Activated CD4-positive, alpha-beta memory T cell treated with anti-CD3 and anti-CD28 coated beads, Interleukin-2, amount 10 ng/mL, durations not matched to agents 7 days and 5 days (primary cell): ENCODE results near the gene ILRUN. TPM values are rescaled to one million over a fixed set of nuclear protein-coding genes. Genes with fewer than 3 reads are reported as not detected.
"Not testable (repeated sequence)": the region's sequence is repeated elsewhere in the genome, so short reads cannot be mapped to it uniquely, and the experiment has no call there.

Source experiments
- CTCF ChIA-PET: fragments of 350-600 bp; sonication (Branson Sonifier 250); formaldehyde crosslinking; loops from one replicate; lab custom pipeline; 2021; ENCODE audit warnings: antibody characterized with exemption, inconsistent platforms; lab: Charles Lee
- POLR2A ChIA-PET: fragments of 350-600 bp; sonication (Branson Sonifier 250); formaldehyde crosslinking; loops from one replicate; lab custom pipeline; 2021; ENCODE audit warnings: antibody characterized with exemption; lab: Charles Lee
- DNase-seq: peaks from one replicate; pipeline ENCODE4 v3.0.0-alpha.2; 2020
- H3K27ac Mint-ChIP-seq: one replicate; pipeline ENCODE4 v1.8.0; 2021; ENCODE audit warnings: mild to moderate bottlenecking, mixed read lengths
- H3K27me3 Mint-ChIP-seq: one replicate; pipeline ENCODE4 v1.8.0; 2021; ENCODE audit warnings: mixed read lengths
- H3K36me3 Mint-ChIP-seq: one replicate; pipeline ENCODE4 v1.8.0; 2021; ENCODE audit warnings: low read depth, mixed read lengths
- H3K4me1 Mint-ChIP-seq: one replicate; pipeline ENCODE4 v1.8.0; 2021; ENCODE audit warnings: mixed read lengths
- H3K4me3 Mint-ChIP-seq: one replicate; pipeline ENCODE4 v1.8.0; 2021; ENCODE audit warnings: mild to moderate bottlenecking, mixed read lengths
- H3K9me3 Mint-ChIP-seq: one replicate; pipeline ENCODE4 v1.8.0; 2021; ENCODE audit warnings: mixed read lengths
- total RNA-seq, 2 experiments: library from RNA; stranded (reverse); gene quantifications; one replicate each; pipeline ENCODE4 v1.2.3, GENCODE V29; 2021

The ILRUN gene
- total RNA-seq, 2 experiments from 2014 or later = 85.3 to 86.6 TPM

GRCh38 chr6:34672657-34673043 lies 23.9 kb downstream of the ILRUN start:
- H3K27me3 Mint-ChIP-seq = no peaks in the 10 kb centered on the region
- POLR2A ChIA-PET = interaction anchor here (0.6 to 7.3 kb wide), 15 partner anchors 9 to 1356 kb away, joined by 3 to 191 read pairs (median 4); partner anchors contain the start of genes BLTP3A, ILRUN, RPS10 and SCUBE3
- DNase-seq = no peak
- peaks cover 12% of the 10 kb centered on the region for H3K36me3 Mint-ChIP-seq
- peak overlapping the region; percentile 98 for H3K27ac Mint-ChIP-seq
- no peaks in the 10 kb centered on the region for H3K9me3 Mint-ChIP-seq
- CTCF ChIA-PET = interaction anchor here (0.8 to 5.3 kb wide), 8 partner anchors 8 to 215 kb away, joined by 3 to 46 read pairs (median 6); partner anchors contain the start of genes ILRUN, SNRPC and TAF11
- H3K4me1 Mint-ChIP-seq = peaks cover 60% of the 10 kb centered on the region
- H3K4me3 Mint-ChIP-seq = peak overlapping the region; percentile 75

DNA sequence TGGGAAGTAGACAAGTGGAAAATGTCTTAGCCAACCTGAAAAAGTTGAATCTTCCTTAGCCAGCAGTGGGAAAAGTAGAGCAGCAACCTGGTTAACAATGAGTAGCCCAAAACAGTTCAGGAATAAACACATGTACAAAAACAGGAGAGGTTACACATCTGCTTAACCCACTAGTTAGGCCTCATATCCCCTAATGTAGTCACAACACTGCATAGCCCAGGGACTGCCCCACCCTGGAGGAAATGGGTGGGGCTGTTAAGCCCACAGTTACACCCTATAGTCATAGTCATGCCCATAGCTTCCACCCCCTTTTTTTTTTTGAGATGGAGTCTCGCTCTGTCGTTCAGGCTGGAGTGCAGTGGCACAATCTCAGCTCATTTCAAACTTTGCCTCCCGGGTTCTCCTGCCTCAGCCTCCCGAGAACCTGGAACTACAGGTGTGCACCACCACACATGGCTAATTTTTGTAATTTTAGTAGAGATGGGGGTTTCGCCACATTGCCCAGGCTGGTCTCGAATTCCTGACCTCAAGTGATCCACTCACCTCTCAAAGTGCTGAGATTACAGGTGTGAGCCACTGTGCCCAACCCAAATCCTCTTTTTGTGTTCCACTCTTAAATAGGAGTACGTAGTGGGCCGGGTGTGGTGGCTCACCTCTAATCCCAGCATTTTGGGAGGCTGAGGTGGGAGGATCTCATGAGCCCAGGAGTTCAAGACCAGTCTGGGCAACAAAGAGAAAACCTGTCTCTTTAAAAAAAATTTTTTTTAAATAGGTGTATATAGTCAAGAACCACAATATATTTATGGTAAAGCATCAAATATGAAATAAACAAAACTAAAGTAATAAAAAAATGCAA lies 24.5 kb downstream of the ILRUN start:
- H3K27me3 Mint-ChIP-seq = no peaks in the 10 kb centered on the region
- DNase-seq = peak; percentile 84
- peak overlapping the region; percentile 98 for H3K27ac Mint-ChIP-seq
- ChIA-PET POLR2A (interaction anchor here (0.6 to 7.3 kb wide), 13 partner anchors 8 to 309 kb away, joined by 3 to 191 read pairs (median 9); partner anchors contain the start of genes BLTP3A, ILRUN, SNRPC and TAF11), CTCF (interaction anchor here (0.8 to 5.3 kb wide), 8 partner anchors 8 to 216 kb away, joined by 3 to 46 read pairs (median 6); partner anchors contain the start of genes ILRUN, SNRPC and TAF11)
- H3K4me3 Mint-ChIP-seq = peak overlapping the region; percentile 75
- peaks cover 62% of the 10 kb centered on the region for H3K4me1 Mint-ChIP-seq
- H3K36me3 Mint-ChIP-seq = peaks cover 13% of the 10 kb centered on the region
- no peaks in the 10 kb centered on the region for H3K9me3 Mint-ChIP-seq

- CTCF ChIA-PET = interaction anchor here (1.3 to 5.3 kb wide), 5 partner anchors 15 to 217 kb away, joined by 3 to 46 read pairs (median 10); partner anchors contain the start of genes ILRUN, SNRPC and TAF11
- peak overlapping the region; percentile 98 for H3K27ac Mint-ChIP-seq
Observed at GRCh38 chr6:34671367-34671766, 25.2 kb downstream of the ILRUN start.

DNA sequence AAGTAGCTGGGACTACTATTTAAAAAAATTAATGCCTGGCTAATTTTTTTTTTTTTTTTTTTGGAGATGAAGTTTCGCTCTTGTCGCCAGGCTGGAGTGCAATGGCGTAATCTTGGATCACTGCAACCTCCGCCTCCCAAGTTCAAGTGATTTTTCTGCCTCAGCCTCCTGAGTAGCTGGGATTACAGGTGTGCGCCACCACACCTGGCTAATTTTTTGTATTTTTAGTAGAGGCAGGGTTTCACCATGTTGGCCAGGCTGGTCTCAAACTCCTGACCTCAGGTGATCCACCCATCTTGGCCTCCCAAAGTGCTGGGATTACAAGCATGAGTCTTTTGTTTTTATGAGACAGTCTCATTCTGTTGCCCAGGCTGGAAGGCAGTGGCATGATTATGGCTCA lies 27.8 kb downstream of the ILRUN start:
- Mint-ChIP-seq H3K36me3 (peaks cover 23% of the 10 kb centered on the region), H3K4me1 (peaks cover 68% of the 10 kb centered on the region)
- POLR2A ChIA-PET = interaction anchor here (7.3 kb wide), 1 partner anchor 13 kb away, joined by 191 read pairs; no protein-coding TSS in a partner anchor
- H3K9me3 Mint-ChIP-seq, H3K4me3 Mint-ChIP-seq, H3K27me3 Mint-ChIP-seq, H3K27ac Mint-ChIP-seq, CTCF ChIA-PET, DNase-seq: not testable (repeated sequence)

More at GRCh38 chr6:34671367-34671766, 25.2 kb downstream of the ILRUN start:
- POLR2A ChIA-PET = interaction anchor here (0.6 to 7.3 kb wide), 8 partner anchors 7 to 246 kb away, joined by 3 to 191 read pairs (median 15); partner anchors contain the start of genes ILRUN, SNRPC and TAF11
- DNase-seq = no peak
- Mint-ChIP-seq H3K4me1 (peaks cover 67% of the 10 kb centered on the region), H3K9me3 (no peaks in the 10 kb centered on the region), H3K4me3 (peak overlapping the region; percentile 75), H3K36me3 (peaks cover 13% of the 10 kb centered on the region), H3K27me3 (no peaks in the 10 kb centered on the region)

DNA sequence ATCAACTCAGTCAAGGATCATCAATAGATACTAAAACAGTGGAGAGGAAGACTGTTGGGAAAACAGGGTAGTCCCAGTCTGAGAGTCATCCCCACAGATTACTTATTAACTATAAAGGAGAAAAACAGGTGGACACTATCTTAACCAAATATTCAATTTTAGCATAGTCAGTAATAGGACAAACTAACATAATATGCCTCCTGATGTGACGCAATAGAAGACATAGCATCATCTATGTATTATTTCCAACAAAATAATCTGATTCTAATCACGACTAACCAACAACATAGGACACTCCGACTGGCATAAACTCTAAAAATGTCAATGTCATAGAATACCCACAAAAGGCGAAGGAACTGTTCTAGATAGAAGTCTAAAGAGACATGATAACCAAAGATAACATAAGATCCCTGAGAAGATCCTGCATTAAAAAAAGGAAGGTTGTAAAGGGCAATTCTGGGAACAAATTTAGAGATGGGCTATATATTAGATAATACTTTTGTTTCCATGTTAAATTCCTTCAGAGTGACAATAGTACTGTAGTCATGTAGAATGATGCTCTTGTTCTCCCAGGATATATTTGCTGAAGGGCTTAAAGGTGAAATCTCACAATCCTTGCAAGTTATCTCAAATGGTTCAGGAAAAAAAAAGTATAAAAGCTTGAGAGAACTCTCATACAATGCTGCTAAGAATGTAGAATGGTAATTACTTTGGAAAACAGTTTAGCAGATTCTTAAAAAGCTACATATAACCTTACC lies 28.9 kb downstream of the ILRUN start:
- no peak for DNase-seq
- Mint-ChIP-seq H3K9me3 (peaks cover 3% of the 10 kb centered on the region), H3K27me3 (no peaks in the 10 kb centered on the region), H3K4me3 (no peak overlapping the region), H3K36me3 (peaks cover 30% of the 10 kb centered on the region), H3K4me1 (peaks cover 66% of the 10 kb centered on the region), H3K27ac (no peak overlapping the region)
- POLR2A ChIA-PET = interaction anchor here (3.8 to 7.3 kb wide), 2 partner anchors 11 to 12 kb away, joined by 23 to 191 read pairs; no protein-coding TSS in a partner anchor
- CTCF ChIA-PET = no interaction called here

DNA sequence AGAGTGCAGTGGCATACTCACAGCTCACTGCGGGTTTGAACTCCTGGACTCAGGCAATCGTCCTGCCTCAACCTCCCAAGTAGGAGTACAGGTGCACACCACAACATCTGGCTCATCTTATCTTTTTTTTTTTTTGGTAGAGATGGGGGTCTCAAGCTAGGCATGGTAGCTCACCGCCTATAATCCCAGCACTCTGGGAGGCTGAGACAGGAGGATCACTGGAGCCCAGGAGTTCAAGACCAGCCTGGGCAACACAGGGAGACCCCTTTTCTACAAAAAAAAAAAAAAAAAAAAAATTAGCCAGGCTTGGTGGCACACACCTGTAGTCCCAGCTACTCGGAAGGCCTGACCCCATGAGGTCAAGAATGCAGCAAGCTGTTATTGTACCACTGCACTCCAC lies 31.5 kb downstream of the ILRUN start:
- no peak overlapping the region for H3K4me3 Mint-ChIP-seq
- ChIA-PET CTCF (interaction anchor here (0.7 kb wide), 1 partner anchor 17 kb away, joined by 4 read pairs; no protein-coding TSS in a partner anchor), POLR2A (interaction anchor here (0.8 to 3.8 kb wide), 8 partner anchors 8 to 223 kb away, joined by 3 to 42 read pairs (median 4); partner anchors contain the start of genes BLTP3A, ILRUN, SNRPC and TAF11)
- peak overlapping the region; percentile 91 for H3K27ac Mint-ChIP-seq
- H3K4me1 Mint-ChIP-seq = peaks cover 59% of the 10 kb centered on the region
- H3K9me3 Mint-ChIP-seq = peaks cover 3% of the 10 kb centered on the region
- peaks cover 40% of the 10 kb centered on the region for H3K36me3 Mint-ChIP-seq
- DNase-seq = no peak
- H3K27me3 Mint-ChIP-seq = no peaks in the 10 kb centered on the region

- ChIA-PET CTCF (interaction anchor here (0.7 to 1.1 kb wide), 2 partner anchors 8 to 16 kb away, joined by 4 to 5 read pairs; no protein-coding TSS in a partner anchor), POLR2A (interaction anchor here (0.8 to 3.8 kb wide), 8 partner anchors 8 to 223 kb away, joined by 3 to 42 read pairs (median 4); partner anchors contain the start of genes BLTP3A, ILRUN, SNRPC and TAF11)
- Mint-ChIP-seq H3K4me3 (peak overlapping the region; percentile 54), H3K4me1 (peaks cover 56% of the 10 kb centered on the region), H3K27me3 (no peaks in the 10 kb centered on the region), H3K36me3 (peaks cover 40% of the 10 kb centered on the region), H3K9me3 (peaks cover 3% of the 10 kb centered on the region), H3K27ac (peak overlapping the region; percentile 91)
- peak; percentile 19 for DNase-seq
Observed at GRCh38 chr6:34664256-34664971, 32.2 kb downstream of the ILRUN start.

DNA sequence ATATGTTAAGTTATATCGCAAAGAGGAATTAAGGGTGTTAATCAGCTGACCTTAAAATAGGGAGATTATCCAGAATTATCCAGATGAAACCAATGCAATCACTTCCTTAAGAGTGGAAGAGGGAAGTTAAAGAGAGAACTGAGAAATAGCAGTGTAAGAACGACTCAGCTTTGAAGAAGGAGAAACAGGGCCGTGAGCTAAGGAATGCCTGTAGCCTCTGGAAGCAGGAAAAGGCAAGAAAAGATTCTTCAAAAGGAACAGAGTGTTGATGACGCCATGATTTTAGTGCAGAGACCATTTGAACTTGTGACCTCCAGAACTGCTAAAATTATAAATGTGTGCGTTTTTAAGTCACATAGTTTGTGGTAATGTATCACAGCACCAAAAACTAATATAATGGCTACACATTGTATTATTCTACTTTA lies 32.7 kb downstream of the ILRUN start:
- POLR2A ChIA-PET = interaction anchor here (1.2 to 3.8 kb wide), 6 partner anchors 7 to 224 kb away, joined by 3 to 42 read pairs (median 5); partner anchors contain the start of genes ILRUN, SNRPC and TAF11
- CTCF ChIA-PET = interaction anchor here (1.1 kb wide), 1 partner anchor 9 kb away, joined by 5 read pairs; no protein-coding TSS in a partner anchor
- Mint-ChIP-seq H3K27me3 (no peaks in the 10 kb centered on the region), H3K36me3 (peaks cover 43% of the 10 kb centered on the region), H3K4me1 (peaks cover 62% of the 10 kb centered on the region), H3K4me3 (no peak overlapping the region), H3K27ac (peak overlapping the region; percentile 91), H3K9me3 (peaks cover 3% of the 10 kb centered on the region)
- DNase-seq = no peak

- ChIA-PET CTCF (no interaction called here), POLR2A (interaction anchor here (1.4 to 3.6 kb wide), 2 partner anchors 10 to 34 kb away, joined by 4 to 42 read pairs; partner anchors contain the start of gene ILRUN)
- H3K36me3 Mint-ChIP-seq = peaks cover 44% of the 10 kb centered on the region
- no peak for DNase-seq
- no peaks in the 10 kb centered on the region for H3K27me3 Mint-ChIP-seq
- peaks cover 3% of the 10 kb centered on the region for H3K9me3 Mint-ChIP-seq
- peaks cover 65% of the 10 kb centered on the region for H3K4me1 Mint-ChIP-seq
- H3K27ac Mint-ChIP-seq = peak overlapping the region; percentile 91
- no peak overlapping the region for H3K4me3 Mint-ChIP-seq
Observed at GRCh38 chr6:34663371-34663770, 33.2 kb downstream of the ILRUN start.

- DNase-seq = no peak
- no peak overlapping the region for H3K27ac Mint-ChIP-seq
- CTCF ChIA-PET = no interaction called here
- peaks cover 36% of the 10 kb centered on the region for H3K36me3 Mint-ChIP-seq
- H3K27me3 Mint-ChIP-seq = no peaks in the 10 kb centered on the region
- H3K9me3 Mint-ChIP-seq = peaks cover 3% of the 10 kb centered on the region
- H3K4me3 Mint-ChIP-seq = no peak overlapping the region
- POLR2A ChIA-PET = interaction anchor here (1.3 kb wide), 1 partner anchor 12 kb away, joined by 4 read pairs; no protein-coding TSS in a partner anchor
- peaks cover 71% of the 10 kb centered on the region for H3K4me1 Mint-ChIP-seq
Observed at GRCh38 chr6:34661357-34661756, 35.2 kb downstream of the ILRUN start.

GRCh38 chr6:34658605-34659265 lies 37.8 kb downstream of the ILRUN start:
- Mint-ChIP-seq H3K27ac (peak overlapping the region; percentile 49), H3K27me3 (no peaks in the 10 kb centered on the region)

More at GRCh38 chr6:34658605-34659265, 37.8 kb downstream of the ILRUN start:
- peaks cover 67% of the 10 kb centered on the region for H3K4me1 Mint-ChIP-seq
- H3K4me3 Mint-ChIP-seq = no peak overlapping the region
- ChIA-PET CTCF (interaction anchor here (5.8 kb wide), 1 partner anchor 15 kb away, joined by 46 read pairs; no protein-coding TSS in a partner anchor), POLR2A (interaction anchor here (6.8 kb wide), 1 partner anchor 13 kb away, joined by 191 read pairs; no protein-coding TSS in a partner anchor)
- peaks cover 37% of the 10 kb centered on the region for H3K36me3 Mint-ChIP-seq
- peaks cover 1% of the 10 kb centered on the region for H3K9me3 Mint-ChIP-seq
- no peak for DNase-seq
